ENCODE results near the gene PILRB. TPM values are rescaled to one million over a fixed set of nuclear protein-coding genes. Genes with fewer than 3 reads are reported as not detected.

PILRB gene
- total RNA-seq, 1 experiment from 2014 or later, result 56.2 TPM

DNA sequence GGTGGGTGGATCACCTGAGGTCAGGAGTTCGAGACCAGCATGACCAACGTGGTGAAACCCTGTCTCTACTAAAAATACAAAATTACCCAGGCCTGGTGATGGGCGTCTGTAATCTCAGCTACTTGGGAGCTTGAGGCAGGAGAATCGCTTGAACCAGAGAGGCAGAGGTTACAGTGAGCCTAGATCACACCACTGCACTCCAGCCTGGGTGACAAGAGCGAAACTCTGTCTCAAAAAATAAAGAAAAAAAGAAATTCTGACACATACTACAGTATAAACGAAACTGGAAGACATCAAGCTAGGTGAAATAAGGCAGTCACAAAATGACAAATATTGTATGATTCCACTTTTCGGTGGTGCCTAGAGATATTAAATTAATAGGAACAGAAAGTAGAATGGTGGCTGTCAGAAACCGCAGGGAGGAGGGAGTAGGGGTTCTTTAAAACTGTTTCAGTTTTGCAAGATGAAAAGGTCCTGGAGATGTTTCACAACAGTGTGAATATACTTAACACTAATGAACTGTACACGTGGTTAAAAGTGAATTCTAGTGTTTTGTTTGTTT, 38.6 kb downstream of the PILRB start:
- intact Hi-C loops (cut with micrococcal nuclease), result no loop called here
- TF ChIP-seq, protein P1, sequence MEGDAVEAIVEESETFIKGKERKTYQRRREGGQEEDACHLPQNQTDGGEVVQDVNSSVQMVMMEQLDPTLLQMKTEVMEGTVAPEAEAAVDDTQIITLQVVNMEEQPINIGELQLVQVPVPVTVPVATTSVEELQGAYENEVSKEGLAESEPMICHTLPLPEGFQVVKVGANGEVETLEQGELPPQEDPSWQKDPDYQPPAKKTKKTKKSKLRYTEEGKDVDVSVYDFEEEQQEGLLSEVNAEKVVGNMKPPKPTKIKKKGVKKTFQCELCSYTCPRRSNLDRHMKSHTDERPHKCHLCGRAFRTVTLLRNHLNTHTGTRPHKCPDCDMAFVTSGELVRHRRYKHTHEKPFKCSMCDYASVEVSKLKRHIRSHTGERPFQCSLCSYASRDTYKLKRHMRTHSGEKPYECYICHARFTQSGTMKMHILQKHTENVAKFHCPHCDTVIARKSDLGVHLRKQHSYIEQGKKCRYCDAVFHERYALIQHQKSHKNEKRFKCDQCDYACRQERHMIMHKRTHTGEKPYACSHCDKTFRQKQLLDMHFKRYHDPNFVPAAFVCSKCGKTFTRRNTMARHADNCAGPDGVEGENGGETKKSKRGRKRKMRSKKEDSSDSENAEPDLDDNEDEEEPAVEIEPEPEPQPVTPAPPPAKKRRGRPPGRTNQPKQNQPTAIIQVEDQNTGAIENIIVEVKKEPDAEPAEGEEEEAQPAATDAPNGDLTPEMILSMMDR (IDR thresholded peaks at IDR 0.05; ENCODE audit: unreplicated experiment), result no peak
- ChIA-PET CTCF (interaction anchor here (2.1 kb wide), 1 partner anchor 11 kb away, joined by 15 read pairs; no protein-coding TSS in a partner anchor), POLR2A (interaction anchor here (1.0 kb wide), 1 partner anchor 34 kb away, joined by 4 read pairs; no protein-coding TSS in a partner anchor)
- Mint-ChIP-seq H3K4me1 (ENCODE audit: insufficient read depth, unreplicated experiment) (no peaks in the 10 kb centered on the region), H3K36me3 (ENCODE audit: insufficient read depth, unreplicated experiment) (no peaks in the 10 kb centered on the region), H3K27me3 (ENCODE audit: insufficient read depth, unreplicated experiment) (peaks cover 39% of the 10 kb centered on the region), H3K27ac (ENCODE audit: low read depth, unreplicated experiment) (no peak overlapping the region), H3K9me3 (ENCODE audit: unreplicated experiment) (no peaks in the 10 kb centered on the region), H3K4me3 (ENCODE audit: unreplicated experiment) (no peak overlapping the region)
- BruUV-seq (replicated peaks), result no TSS peak
- DNase-seq (ENCODE audit: unreplicated experiment), result no peak

DNA sequence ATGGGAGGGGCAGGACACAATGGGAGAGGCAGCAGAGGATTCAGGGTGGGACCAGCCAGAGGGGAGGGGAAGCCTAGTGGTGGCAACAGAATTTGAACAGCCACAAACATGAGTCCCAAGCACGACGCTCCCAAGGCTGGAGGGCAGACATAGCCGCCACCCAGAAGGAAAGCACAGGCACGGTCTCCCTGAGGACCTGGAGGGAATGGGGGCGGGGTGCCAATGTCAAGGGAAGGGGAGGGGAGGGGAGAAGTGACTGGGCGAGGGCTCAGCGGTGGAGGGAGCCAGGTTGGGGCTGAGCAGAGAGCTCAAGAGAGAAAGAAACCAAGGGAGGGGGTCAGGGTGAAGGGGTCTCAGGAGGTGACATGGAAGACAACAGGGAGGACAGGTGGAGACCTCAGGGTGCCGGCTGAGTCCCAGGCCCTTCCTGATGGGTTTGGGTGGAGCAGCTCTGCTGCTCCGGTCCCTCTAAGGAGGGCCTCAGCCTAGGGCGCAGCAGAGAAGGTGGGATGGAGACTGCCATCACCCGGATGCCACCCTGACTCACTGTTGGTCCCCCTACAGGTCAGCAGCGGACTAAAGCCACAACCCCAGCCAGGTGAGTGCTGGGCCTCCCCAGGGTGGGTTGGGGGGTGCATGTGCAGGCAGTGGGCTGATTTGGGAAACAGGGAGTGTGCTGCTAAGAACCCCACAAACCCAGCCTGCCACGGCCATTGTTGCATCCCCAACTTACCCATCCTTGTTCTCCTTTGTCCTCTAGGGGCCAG, 39.6 kb downstream of the PILRB start:
- ChIA-PET POLR2A (no interaction called here), CTCF (interaction anchor here (2.1 kb wide), 1 partner anchor 10 kb away, joined by 15 read pairs; no protein-coding TSS in a partner anchor)
- DNase-seq (ENCODE audit: unreplicated experiment), result no peak
- no peaks in the 10 kb centered on the region for H3K9me3 Mint-ChIP-seq (ENCODE audit: unreplicated experiment)
- intact Hi-C loops (cut with micrococcal nuclease), result no loop called here
- no peak overlapping the region for H3K4me3 Mint-ChIP-seq (ENCODE audit: unreplicated experiment)
- TF ChIP-seq, protein P1 (IDR thresholded peaks at IDR 0.05; ENCODE audit: unreplicated experiment), result no peak
- no TSS peak for BruUV-seq (replicated peaks)
- H3K4me1 Mint-ChIP-seq (ENCODE audit: insufficient read depth, unreplicated experiment), result no peaks in the 10 kb centered on the region
- H3K36me3 Mint-ChIP-seq (ENCODE audit: insufficient read depth, unreplicated experiment), result peaks cover 6% of the 10 kb centered on the region
- H3K27ac Mint-ChIP-seq (ENCODE audit: low read depth, unreplicated experiment), result no peak overlapping the region
- peaks cover 29% of the 10 kb centered on the region for H3K27me3 Mint-ChIP-seq (ENCODE audit: insufficient read depth, unreplicated experiment)

DNA sequence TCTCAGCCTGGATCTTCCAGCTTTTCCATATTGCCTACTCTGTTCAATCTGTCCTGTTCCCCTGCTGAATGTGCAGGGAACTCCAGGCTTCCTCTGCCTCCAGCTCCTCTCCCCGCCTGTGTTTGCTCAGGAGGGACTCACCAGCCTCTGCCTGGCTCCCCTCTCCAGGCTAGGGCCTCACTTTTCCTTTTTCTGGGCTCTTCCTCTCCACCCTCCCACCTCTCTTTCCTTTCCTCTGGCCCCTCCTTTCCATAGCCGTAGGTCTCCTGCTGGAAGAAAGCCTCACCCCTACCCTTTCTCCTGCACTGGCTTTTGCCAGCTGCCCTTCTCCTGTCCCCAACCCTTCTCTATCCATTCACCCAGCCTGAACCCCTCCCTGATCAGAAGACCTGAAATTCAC, 40.3 kb downstream of the PILRB start:
- no peak overlapping the region for H3K4me3 Mint-ChIP-seq (ENCODE audit: unreplicated experiment)
- intact Hi-C loops (cut with micrococcal nuclease), result no loop called here
- BruUV-seq (replicated peaks), result no TSS peak
- TF ChIP-seq, protein P1 (IDR thresholded peaks at IDR 0.05; ENCODE audit: unreplicated experiment), result no peak
- POLR2A ChIA-PET, result no interaction called here
- CTCF ChIA-PET, result no interaction called here
- H3K27ac Mint-ChIP-seq (ENCODE audit: low read depth, unreplicated experiment), result no peak overlapping the region
- no peak for DNase-seq (ENCODE audit: unreplicated experiment)
- peaks cover 6% of the 10 kb centered on the region for H3K36me3 Mint-ChIP-seq (ENCODE audit: insufficient read depth, unreplicated experiment)
- H3K9me3 Mint-ChIP-seq (ENCODE audit: unreplicated experiment), result no peaks in the 10 kb centered on the region
- no peaks in the 10 kb centered on the region for H3K4me1 Mint-ChIP-seq (ENCODE audit: insufficient read depth, unreplicated experiment)
- peaks cover 25% of the 10 kb centered on the region for H3K27me3 Mint-ChIP-seq (ENCODE audit: insufficient read depth, unreplicated experiment)

DNA sequence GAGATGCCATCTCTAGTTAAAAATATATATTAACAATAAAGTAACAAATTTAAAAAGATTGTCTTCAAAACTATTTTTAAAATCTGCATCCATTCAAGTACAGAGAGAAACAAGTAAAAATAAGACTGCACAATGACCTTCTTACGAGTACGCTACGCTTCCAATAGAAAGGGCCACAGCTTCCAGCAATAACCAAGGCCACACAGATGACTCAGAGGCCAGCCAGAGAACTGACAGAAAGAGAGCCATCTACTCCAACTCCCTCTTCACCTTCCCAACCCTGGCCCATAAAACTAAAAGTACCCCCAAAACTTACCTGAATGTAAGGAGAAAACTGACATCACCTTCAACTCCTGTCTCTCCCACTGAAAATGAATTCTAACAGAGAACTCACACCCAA, 42.1 kb downstream of the PILRB start:
- CTCF ChIA-PET, result no interaction called here
- POLR2A ChIA-PET, result interaction anchor here (1.2 kb wide), 1 partner anchor 32 kb away, joined by 4 read pairs; no protein-coding TSS in a partner anchor
- Mint-ChIP-seq H3K9me3 (ENCODE audit: unreplicated experiment) (no peaks in the 10 kb centered on the region), H3K4me1 (ENCODE audit: insufficient read depth, unreplicated experiment) (no peaks in the 10 kb centered on the region), H3K4me3 (ENCODE audit: unreplicated experiment) (no peak overlapping the region), H3K27ac (ENCODE audit: low read depth, unreplicated experiment) (no peak overlapping the region), H3K36me3 (ENCODE audit: insufficient read depth, unreplicated experiment) (peaks cover 6% of the 10 kb centered on the region), H3K27me3 (ENCODE audit: insufficient read depth, unreplicated experiment) (peaks cover 22% of the 10 kb centered on the region)
- intact Hi-C loops (cut with micrococcal nuclease), result no loop called here
- no peak for DNase-seq (ENCODE audit: unreplicated experiment)
- TF ChIP-seq, protein P1 (IDR thresholded peaks at IDR 0.05; ENCODE audit: unreplicated experiment), result no peak
- no TSS peak for BruUV-seq (replicated peaks)
